CD4-positive, alpha-beta T cell treated with Interleukin-12 subunit alpha and Interleukin-12 subunit beta, for 1 hour (primary cell): ENCODE measurements around the gene NKAPL.
"Not testable (repeated sequence)": the region's sequence is repeated elsewhere in the genome, so short reads cannot be mapped to it uniquely, and the experiment has no call there.

Source experiments
- DNase-seq: peaks from one replicate; pipeline ENCODE4 v3.0.0-alpha.2; 2020

The NKAPL gene

DNA sequence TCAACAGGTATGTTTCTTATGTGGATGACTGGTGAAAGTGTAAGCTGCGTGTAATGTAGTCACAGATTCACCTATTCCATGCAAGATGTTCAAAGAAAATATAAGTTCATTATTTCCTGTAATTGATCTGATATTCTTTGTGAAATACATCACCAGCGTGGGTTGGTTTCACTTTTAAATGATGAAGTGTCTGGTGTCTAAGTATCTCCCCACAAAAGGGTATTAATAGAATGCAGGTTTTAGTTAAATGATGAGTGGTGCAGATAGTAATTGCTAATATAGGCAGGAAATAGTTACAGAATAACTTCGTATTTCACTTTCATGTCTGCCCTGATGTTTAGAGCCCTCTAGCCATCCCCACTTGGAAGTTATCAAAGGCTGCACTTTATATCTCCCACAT lies 44.5 kb downstream of the NKAPL start:
- peak; percentile 6 for DNase-seq

DNA sequence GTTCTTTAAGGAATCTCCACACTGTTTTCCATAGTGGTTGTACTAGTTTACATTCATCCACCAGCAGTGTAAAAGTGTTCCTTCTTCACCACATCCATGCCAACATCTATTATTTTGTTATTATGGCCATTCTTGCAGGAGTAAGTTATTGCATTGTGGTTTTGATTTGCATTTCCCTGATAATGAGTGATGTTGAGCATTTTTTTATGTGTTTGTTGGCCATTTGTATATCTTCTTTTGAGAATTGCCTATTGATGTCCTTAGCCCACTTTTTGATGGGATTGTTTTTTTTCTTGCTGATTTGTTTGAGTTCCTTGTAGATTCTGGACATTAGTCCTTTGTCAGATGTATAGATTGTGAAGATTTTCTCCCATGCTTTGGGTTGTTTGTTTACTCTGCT lies 47.3 kb downstream of the NKAPL start:
- DNase-seq = not testable (repeated sequence)
